ENCODE measurements around the gene CFAP221. TPM values are rescaled to one million over a fixed set of nuclear protein-coding genes. Genes with fewer than 3 reads are reported as not detected.

CFAP221 gene
- total RNA-seq, 4 donors from 2014 or later, result 0.51 to 5.0 (median 3.7) TPM

GRCh38 chr2:119678021-119678656 is 133.9 kb downstream of the CFAP221 start:
- H3K36me3 ChIP-seq, result no peaks in the 10 kb centered on the region
- peaks cover 0 to 5% of the 10 kb centered on the region in 2 donors for H3K4me1 ChIP-seq
- no peaks in the 10 kb centered on the region for H3K9me3 ChIP-seq
- intact Hi-C loops (cut with DNase I; ENCODE audit: low total_unique reads), result no loop called here
- H3K27me3 ChIP-seq, result no peaks in the 10 kb centered on the region
- no peak overlapping the region for H3K27ac ChIP-seq
- DNase-seq, result no peak
- H3K4me3 ChIP-seq, result no peak overlapping the region
- TF ChIP-seq CTCF (IDR thresholded peaks at IDR 0.05) (no peak), POLR2A (IDR thresholded peaks at IDR 0.05) (no peak)

- Histone ChIP-seq H3K4me3 (peak overlapping the region; percentile 61 to 94), H3K27me3 (no peaks in the 10 kb centered on the region), H3K36me3 (no peaks in the 10 kb centered on the region), H3K9me3 (no peaks in the 10 kb centered on the region), H3K4me1 (peaks cover 0 to 5% of the 10 kb centered on the region in 2 donors), H3K27ac (peak overlapping the region in 1 of 2 donors; percentile 41)
- no peak for DNase-seq
- intact Hi-C loops (cut with DNase I; ENCODE audit: low total_unique reads), result no loop called here
- no peak for TF ChIP-seq CTCF (IDR thresholded peaks at IDR 0.05)
- TF ChIP-seq POLR2A (IDR thresholded peaks at IDR 0.05), result no peak
Observed at GRCh38 chr2:119679526-119679837, 135.2 kb downstream of the CFAP221 start.

GRCh38 chr2:119679846-119680245 is 135.6 kb downstream of the CFAP221 start:
- DNase-seq, result no peak
- intact Hi-C loops (cut with DNase I; ENCODE audit: low total_unique reads), result no loop called here
- peaks cover 0 to 5% of the 10 kb centered on the region in 2 donors for H3K4me1 ChIP-seq
- H3K27me3 ChIP-seq, result no peaks in the 10 kb centered on the region
- no peak for TF ChIP-seq POLR2A (IDR thresholded peaks at IDR 0.05)
- no peak for TF ChIP-seq CTCF (IDR thresholded peaks at IDR 0.05)
- no peaks in the 10 kb centered on the region for H3K9me3 ChIP-seq
- H3K4me3 ChIP-seq, result peak overlapping the region; percentile 61 to 94
- no peak overlapping the region for H3K27ac ChIP-seq
- H3K36me3 ChIP-seq, result no peaks in the 10 kb centered on the region

GRCh38 chr2:119680457-119681202 is 136.4 kb downstream of the CFAP221 start:
- Histone ChIP-seq H3K27ac (no peak overlapping the region), H3K27me3 (no peaks in the 10 kb centered on the region), H3K4me3 (no peak overlapping the region), H3K9me3 (no peaks in the 10 kb centered on the region), H3K4me1 (peaks cover 0 to 5% of the 10 kb centered on the region in 2 donors), H3K36me3 (no peaks in the 10 kb centered on the region)
- no peak for DNase-seq
- intact Hi-C loops (cut with DNase I; ENCODE audit: low total_unique reads), result no loop called here
- TF ChIP-seq CTCF (IDR thresholded peaks at IDR 0.05) (no peak), POLR2A (IDR thresholded peaks at IDR 0.05) (no peak)

GRCh38 chr2:119681203-119681867 is 137.1 kb downstream of the CFAP221 start:
- Histone ChIP-seq H3K4me1 (peaks cover 0 to 5% of the 10 kb centered on the region in 2 donors), H3K4me3 (no peak overlapping the region), H3K36me3 (no peaks in the 10 kb centered on the region), H3K27me3 (no peaks in the 10 kb centered on the region), H3K9me3 (no peaks in the 10 kb centered on the region), H3K27ac (no peak overlapping the region)
- intact Hi-C loops (cut with DNase I; ENCODE audit: low total_unique reads), result no loop called here
- no peak for DNase-seq
- TF ChIP-seq POLR2A (IDR thresholded peaks at IDR 0.05) (no peak), CTCF (IDR thresholded peaks at IDR 0.05) (no peak)

Data from uterus (tissue), 4 donors.